HepG2 (cell line): ENCODE measurements around the gene NGRN. TPM values are rescaled to one million over a fixed set of nuclear protein-coding genes. Genes with fewer than 3 reads are reported as not detected.

Experiments used
- FOXP4 ChIP-seq: sonication (generic); formaldehyde crosslinking; IDR thresholded peaks from 2 replicates; pipeline ENCODE4 v1.4.0; 2020; ENCODE audit warnings: missing genetic modification reagents
- HDAC1 ChIP-seq: sonication (generic); formaldehyde crosslinking; IDR thresholded peaks from 2 replicates; pipeline ENCODE4 v1.5.1; 2020; ENCODE audit warnings: mild to moderate bottlenecking, missing genetic modification reagents
- PTBP1 ChIP-seq: fragments of 200-400 bp; formaldehyde crosslinking; IDR thresholded peaks from 2 replicates; pipeline ENCODE4 v1.6.1; 2018; ENCODE audit warnings: low read length, low read depth; ENCODE audit not compliant: poor library complexity, severe bottlenecking
- RERE ChIP-seq: IDR thresholded peaks from 2 replicates; pipeline ENCODE4 v1.6.1; 2016; ENCODE audit warnings: low read depth, missing genetic modification reagents, missing compliant biosample characterization
- SRSF4 ChIP-seq: fragments of 200-400 bp; formaldehyde crosslinking; IDR thresholded peaks from one replicate; pipeline ENCODE4 v1.6.1; 2018; ENCODE audit warnings: mild to moderate bottlenecking, low read depth, low read length, moderate library complexity; ENCODE audit not compliant: poor library complexity, severe bottlenecking
- XRCC5 ChIP-seq: fragments of 200-400 bp; formaldehyde crosslinking; optimal IDR thresholded peaks from 2 replicates; pipeline ENCODE3; 2017; ENCODE audit warnings: mild to moderate bottlenecking, low read length
- ZFP91 ChIP-seq: sonication (generic); formaldehyde crosslinking; IDR thresholded peaks from 2 replicates; pipeline ENCODE4 v1.9.0; 2022; ENCODE audit warnings: missing genetic modification reagents, mild to moderate bottlenecking, borderline replicate concordance
- ZNF281 ChIP-seq: sonication (generic); formaldehyde crosslinking; IDR thresholded peaks from 2 replicates; pipeline ENCODE4 v1.4.0; 2020; ENCODE audit warnings: missing genetic modification reagents, borderline replicate concordance
- ZNF326 ChIP-seq: sonication (generic); formaldehyde crosslinking; IDR thresholded peaks from 2 replicates; pipeline ENCODE4 v1.4.0; 2020; ENCODE audit warnings: missing genetic modification reagents, borderline replicate concordance
- ZNF563 ChIP-seq: sonication (generic); formaldehyde crosslinking; IDR thresholded peaks from 2 replicates; pipeline ENCODE4 v1.8.0; 2022; ENCODE audit warnings: mild to moderate bottlenecking, moderate library complexity, missing genetic modification reagents
- ZNF567 ChIP-seq: sonication (generic); formaldehyde crosslinking; IDR thresholded peaks from 2 replicates; pipeline ENCODE4 v1.8.1; 2023; ENCODE audit warnings: mild to moderate bottlenecking, missing genetic modification reagents, borderline replicate concordance
- ZNF607 ChIP-seq: sonication (generic); formaldehyde crosslinking; IDR thresholded peaks from 2 replicates; pipeline ENCODE4 v1.5.1; 2020; ENCODE audit warnings: missing genetic modification reagents, mild to moderate bottlenecking, borderline replicate concordance
- ZNF672 ChIP-seq: sonication (generic); formaldehyde crosslinking; IDR thresholded peaks from 2 replicates; pipeline ENCODE4 v1.8.1; 2022; ENCODE audit warnings: missing genetic modification reagents
- ZNF740 ChIP-seq: sonication (generic); formaldehyde crosslinking; IDR thresholded peaks from 2 replicates; pipeline ENCODE4 v1.4.0; 2020; ENCODE audit warnings: missing genetic modification reagents
- ZNF790 ChIP-seq: sonication (generic); formaldehyde crosslinking; IDR thresholded peaks from 2 replicates; pipeline ENCODE4 v1.8.0; 2022; ENCODE audit warnings: missing genetic modification reagents, mild to moderate bottlenecking, borderline replicate concordance
- polyA plus RNA-seq, 8 experiments: library from polyadenylated mRNA; depleted of rRNA in 3 of 8; stranded (reverse) in 7 of 8; unstranded in 1 of 8; fragments of >200 nt; fragmentation: Illumina TruSeq in 4 of 8; extraction: Trizol in 4 of 8; gene quantifications; 2 replicates each; pipeline versions ENCODE4 v1.2.1 to v1.2.3, GENCODE V29; 2011 to 2016; ENCODE audit warnings: low read depth in 4 of 8, missing spikeins in 1 of 8, mixed read lengths in 1 of 8; ENCODE audit not compliant: insufficient read depth in 1 of 8
- total RNA-seq, 5 experiments: library from RNA; depleted of rRNA; stranded (reverse); fragments of >200 nt; fragmentation: Illumina TruSeq; extraction: Trizol; gene quantifications; 2 replicates each; pipeline ENCODE4 v1.2.3, GENCODE V29; 2016; ENCODE audit warnings: low read depth in 1 of 5

The NGRN gene
- total and polyA plus RNA-seq, 2 of the 13 experiments (the other 11 are each of a cell fraction or from before 2014, with no cell fraction given), result 39.8 to 63.7 TPM

- TF ChIP-seq ZFP91 (CRISPR knock-in tag), result peak; percentile 79
- TF ChIP-seq PTBP1, result no peak
- peak; percentile 90 for TF ChIP-seq ZNF607 (CRISPR knock-in tag)
- TF ChIP-seq ZNF790 (CRISPR knock-in tag), result 0 out of 2 replicates have a peak, but pooled peaks have one; percentile 17
- no peak for TF ChIP-seq ZNF281
- no peak for TF ChIP-seq ZNF740 (CRISPR knock-in tag)
- no peak for TF ChIP-seq XRCC5
- no peak; the same call in 1 of the 2 replicates for TF ChIP-seq FOXP4 (CRISPR knock-in tag)
- TF ChIP-seq ZNF563 (CRISPR knock-in tag), result peak; percentile 66; the same call in 1 of the 2 replicates
- no peak; the same call in 1 of the 2 replicates for TF ChIP-seq ZNF567 (CRISPR knock-in tag)
- peak; percentile 22; the same call in 1 of the 2 replicates for TF ChIP-seq RERE
- TF ChIP-seq ZNF672 (CRISPR knock-in tag), result no peak
- no peak for TF ChIP-seq ZNF326 (CRISPR knock-in tag)
- no peak for TF ChIP-seq SRSF4
- peak; percentile 73 for TF ChIP-seq HDAC1 (CRISPR knock-in tag)
Measured at GRCh38 chr15:90265271-90266060, at the start of gene NGRN (continued).
